Measurements from ENCODE around the gene GALNT4.

Gene GALNT4

GRCh38 chr12:89524541-89525304 is at the start of gene GALNT4:
Gene GALNT4, minus strand, starts transcription at chr12:89524796. Its CDS starts 247 bp downstream, at chr12:89524549.
- DNase-seq, result peak; percentile 70

GRCh38 chr12:89573051-89573810 is 48.6 kb upstream of the GALNT4 start:
- no peak for DNase-seq

- no peak for DNase-seq
Observed at GRCh38 chr12:89571491-89572195, 47.0 kb upstream of the GALNT4 start.

- DNase-seq, result no peak
Observed at GRCh38 chr12:89568484-89568883, 43.9 kb upstream of the GALNT4 start.

GRCh38 chr12:89567691-89568239 is 43.2 kb upstream of the GALNT4 start:
- DNase-seq, result no peak

- no peak for DNase-seq
Observed at GRCh38 chr12:89566615-89567014, 42.0 kb upstream of the GALNT4 start.

- DNase-seq, result no peak
Observed at GRCh38 chr12:89565002-89565401, 40.4 kb upstream of the GALNT4 start.

GRCh38 chr12:89559753-89560152 is 35.2 kb upstream of the GALNT4 start:
- no peak for DNase-seq

- no peak for DNase-seq
Observed at GRCh38 chr12:89556976-89557375, 32.4 kb upstream of the GALNT4 start.

- DNase-seq, result no peak
Observed at GRCh38 chr12:89552376-89552775, 27.8 kb upstream of the GALNT4 start.

GRCh38 chr12:89551747-89552146 is 27.2 kb upstream of the GALNT4 start:
- no peak for DNase-seq

- DNase-seq, result no peak
Observed at GRCh38 chr12:89547101-89547500, 22.5 kb upstream of the GALNT4 start.

GRCh38 chr12:89546151-89546550 is 21.6 kb upstream of the GALNT4 start:
- DNase-seq, result no peak

GRCh38 chr12:89544681-89545184 is 20.1 kb upstream of the GALNT4 start:
- DNase-seq, result no peak

- no peak for DNase-seq
Observed at GRCh38 chr12:89544022-89544421, 19.4 kb upstream of the GALNT4 start.

GRCh38 chr12:89542912-89543592 is 18.5 kb upstream of the GALNT4 start:
- DNase-seq, result peak; percentile 7

GRCh38 chr12:89542236-89542635 is 17.6 kb upstream of the GALNT4 start:
- DNase-seq, result no peak

GRCh38 chr12:89540586-89540985 is 16.0 kb upstream of the GALNT4 start:
- no peak for DNase-seq

- DNase-seq, result no peak
Observed at GRCh38 chr12:89539426-89540223, 15.0 kb upstream of the GALNT4 start.

GRCh38 chr12:89538897-89539296 is 14.3 kb upstream of the GALNT4 start:
- DNase-seq, result no peak

GRCh38 chr12:89537389-89537788 is 12.8 kb upstream of the GALNT4 start:
- DNase-seq, result no peak

GRCh38 chr12:89529738-89530137 is 5.1 kb upstream of the GALNT4 start:
- DNase-seq, result no peak

Measured in NK-92 treated with Interleukin-12 subunit alpha and Interleukin-12 subunit beta, amount 100 ng/mL, for 24 hours (cell line).